Breast epithelium (tissue), 3 donors: ENCODE results near the gene KLF3.

Source experiments
- POLR2A ChIP-seq: fragments of 450-650 bp; IDR thresholded peaks from one replicate; pipeline ENCODE4 v1.6.1; 2016; ENCODE audit warnings: antibody characterized with exemption, mild to moderate bottlenecking, moderate library complexity
- TF ChIP-seq, protein P1 (sequence below), 3 donors: fragments of 450-650 bp; IDR thresholded peaks; one replicate each; pipeline ENCODE4 v1.5.1; 2016 to 2017; ENCODE audit warnings: antibody characterized with exemption in 3 of 3, mild to moderate bottlenecking in 3 of 3, moderate library complexity in 3 of 3

- TF ChIP-seq, protein P1, sequence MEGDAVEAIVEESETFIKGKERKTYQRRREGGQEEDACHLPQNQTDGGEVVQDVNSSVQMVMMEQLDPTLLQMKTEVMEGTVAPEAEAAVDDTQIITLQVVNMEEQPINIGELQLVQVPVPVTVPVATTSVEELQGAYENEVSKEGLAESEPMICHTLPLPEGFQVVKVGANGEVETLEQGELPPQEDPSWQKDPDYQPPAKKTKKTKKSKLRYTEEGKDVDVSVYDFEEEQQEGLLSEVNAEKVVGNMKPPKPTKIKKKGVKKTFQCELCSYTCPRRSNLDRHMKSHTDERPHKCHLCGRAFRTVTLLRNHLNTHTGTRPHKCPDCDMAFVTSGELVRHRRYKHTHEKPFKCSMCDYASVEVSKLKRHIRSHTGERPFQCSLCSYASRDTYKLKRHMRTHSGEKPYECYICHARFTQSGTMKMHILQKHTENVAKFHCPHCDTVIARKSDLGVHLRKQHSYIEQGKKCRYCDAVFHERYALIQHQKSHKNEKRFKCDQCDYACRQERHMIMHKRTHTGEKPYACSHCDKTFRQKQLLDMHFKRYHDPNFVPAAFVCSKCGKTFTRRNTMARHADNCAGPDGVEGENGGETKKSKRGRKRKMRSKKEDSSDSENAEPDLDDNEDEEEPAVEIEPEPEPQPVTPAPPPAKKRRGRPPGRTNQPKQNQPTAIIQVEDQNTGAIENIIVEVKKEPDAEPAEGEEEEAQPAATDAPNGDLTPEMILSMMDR (IDR thresholded peaks at IDR 0.05), result no peak
- no peak for TF ChIP-seq POLR2A
Measured at GRCh38 chr4:38672074-38672396, 8.0 kb downstream of the KLF3 start.
